Astrocyte of the hippocampus (primary cell): ENCODE results near the gene PRKACG.
"Not testable (repeated sequence)": the region's sequence is repeated elsewhere in the genome, so short reads cannot be mapped to it uniquely, and the experiment has no call there.

Experiments used
- DNase-seq: peaks from one replicate; pipeline ENCODE4 v3.0.0; 2011; ENCODE audit warnings: low read depth, low spot score

The PRKACG gene

GRCh38 chr9:69027355-69028097, 13.6 kb upstream of the PRKACG start:
- peak; percentile 67 for DNase-seq

GRCh38 chr9:69023650-69024049, 9.7 kb upstream of the PRKACG start:
- DNase-seq = no peak

GRCh38 chr9:69020301-69021145, 6.6 kb upstream of the PRKACG start:
- no peak for DNase-seq

- no peak for DNase-seq
Measured at GRCh38 chr9:69019808-69020207, 5.9 kb upstream of the PRKACG start.

DNA sequence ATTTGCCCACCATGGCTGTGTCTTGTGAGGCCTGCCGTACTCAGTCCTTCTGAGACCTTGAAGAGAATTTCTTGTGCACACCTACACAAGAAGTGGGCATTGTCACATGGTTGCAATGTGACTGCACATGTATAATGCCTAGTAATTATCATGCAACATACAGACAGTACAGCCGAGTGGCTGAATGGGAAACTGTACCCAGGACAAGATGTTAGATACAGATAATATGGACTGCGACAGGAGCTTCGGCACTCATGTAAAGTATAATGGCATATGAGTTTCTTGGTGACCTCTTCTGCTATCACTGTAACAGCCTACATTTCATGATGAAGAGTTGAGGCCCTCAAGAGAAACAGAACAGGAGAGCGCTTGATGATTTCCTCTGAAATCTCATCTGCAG, 4.8 kb upstream of the PRKACG start:
- DNase-seq = no peak

GRCh38 chr9:69016191-69017096, 2.5 kb upstream of the PRKACG start:
- no peak for DNase-seq

GRCh38 chr9:69013382-69013727, 558 bp downstream of the PRKACG start:
- DNase-seq = no peak

DNA sequence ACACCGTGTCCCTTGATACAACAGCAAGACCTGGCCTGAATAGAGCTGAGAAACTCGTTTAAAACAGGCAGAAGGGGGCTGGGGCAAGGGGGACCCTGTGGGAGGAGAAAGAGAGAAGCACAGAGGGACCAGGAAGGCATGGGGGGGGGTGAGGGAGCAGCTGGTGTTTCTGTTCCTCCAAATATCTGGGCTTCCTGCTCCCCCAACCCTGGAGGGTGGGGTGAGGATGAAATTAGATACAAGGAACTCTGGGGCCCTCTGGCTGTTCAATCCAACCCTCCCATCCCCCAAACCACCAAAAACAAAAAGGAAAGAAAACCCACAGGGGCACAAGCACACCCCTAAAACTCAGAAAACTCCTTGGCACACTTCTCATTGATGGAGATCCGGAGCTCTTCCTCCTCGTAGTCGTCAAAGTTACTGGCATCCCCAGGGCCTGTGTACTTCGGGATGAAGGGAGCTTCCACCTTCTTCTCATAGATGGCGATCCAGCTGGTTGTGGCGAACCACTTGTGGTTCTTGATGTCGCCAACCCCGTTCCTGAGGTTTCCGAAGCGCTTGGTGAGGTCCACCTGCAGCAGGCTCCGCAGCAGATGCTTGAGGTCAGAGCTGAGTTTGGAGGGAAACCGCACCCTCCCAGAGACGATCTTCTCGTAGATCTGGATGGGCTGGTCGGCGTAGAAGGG, 1.1 kb downstream of the PRKACG start:
- DNase-seq = no peak

GRCh38 chr9:69009708-69010107, 4.2 kb downstream of the PRKACG start:
- DNase-seq = no peak

GRCh38 chr9:69004836-69005235, 9.1 kb downstream of the PRKACG start:
- DNase-seq = no peak

- DNase-seq = no peak
Measured at GRCh38 chr9:69003051-69003450, 10.9 kb downstream of the PRKACG start.

- DNase-seq = no peak
Measured at GRCh38 chr9:69001921-69002320, 12.0 kb downstream of the PRKACG start.

GRCh38 chr9:68999393-69000105, 14.4 kb downstream of the PRKACG start:
- DNase-seq = peak; percentile 84

- no peak for DNase-seq
Measured at GRCh38 chr9:68998812-68999211, 15.1 kb downstream of the PRKACG start.

DNA sequence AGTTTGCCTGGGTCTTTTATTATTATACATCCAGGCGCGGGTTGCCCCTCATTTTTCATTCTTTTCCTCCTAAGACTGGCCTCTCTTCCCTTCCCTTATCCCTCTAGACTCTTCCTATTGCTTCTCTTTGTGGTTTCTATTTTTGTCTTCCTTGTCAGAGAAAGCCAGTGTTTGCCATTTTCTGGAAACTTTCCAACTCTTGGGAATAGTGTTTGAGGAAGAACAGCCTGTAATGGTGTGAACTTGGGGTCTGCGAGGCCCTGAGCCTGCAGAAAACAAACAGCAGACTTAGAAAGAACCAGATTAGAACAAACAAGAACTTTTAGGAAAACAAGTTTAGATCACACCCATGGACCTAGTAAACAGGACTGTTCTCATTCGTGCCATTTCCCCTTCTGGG, 15.5 kb downstream of the PRKACG start:
- DNase-seq = no peak

DNA sequence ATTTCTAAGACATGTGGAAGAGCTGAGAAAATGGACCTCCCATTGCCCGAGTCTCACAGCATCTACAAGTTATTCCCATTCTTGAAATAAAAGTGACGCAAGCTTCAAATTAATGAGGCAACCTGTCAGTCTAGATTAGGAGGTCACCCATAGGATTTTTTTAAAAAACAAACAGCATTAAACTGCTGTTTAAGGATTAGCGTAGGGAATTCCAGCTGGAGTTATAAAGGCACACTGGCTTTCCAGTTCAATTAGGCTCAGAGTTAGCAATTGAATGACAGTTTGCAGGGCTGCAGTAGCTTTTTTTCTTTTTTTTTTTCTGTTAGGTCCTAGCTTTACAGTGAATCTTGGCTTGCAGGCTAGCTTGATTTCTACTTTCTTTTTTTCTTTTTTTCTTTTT, 16.2 kb downstream of the PRKACG start:
- DNase-seq = no peak

DNA sequence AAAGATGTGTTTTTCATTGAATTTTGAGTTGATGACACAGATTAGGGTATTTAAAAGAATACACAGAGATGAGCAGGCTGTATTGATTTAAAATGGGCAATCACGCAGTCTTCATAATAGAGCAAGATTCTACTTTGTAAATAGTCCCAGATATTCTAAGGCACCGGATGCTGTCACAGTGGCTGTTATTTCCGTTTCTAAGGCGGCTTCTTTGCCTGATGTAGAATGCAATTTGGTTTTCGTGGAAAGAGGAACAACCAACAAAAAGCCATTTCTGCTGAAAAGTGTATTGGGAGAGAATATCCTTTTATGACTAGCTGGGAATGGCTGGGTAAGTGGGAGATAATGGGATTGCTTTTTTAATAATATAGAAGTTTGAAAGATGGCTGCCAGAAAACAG, 17.5 kb downstream of the PRKACG start:
- no peak for DNase-seq

- no peak for DNase-seq
Measured at GRCh38 chr9:68995776-68996175, 18.1 kb downstream of the PRKACG start.

DNA sequence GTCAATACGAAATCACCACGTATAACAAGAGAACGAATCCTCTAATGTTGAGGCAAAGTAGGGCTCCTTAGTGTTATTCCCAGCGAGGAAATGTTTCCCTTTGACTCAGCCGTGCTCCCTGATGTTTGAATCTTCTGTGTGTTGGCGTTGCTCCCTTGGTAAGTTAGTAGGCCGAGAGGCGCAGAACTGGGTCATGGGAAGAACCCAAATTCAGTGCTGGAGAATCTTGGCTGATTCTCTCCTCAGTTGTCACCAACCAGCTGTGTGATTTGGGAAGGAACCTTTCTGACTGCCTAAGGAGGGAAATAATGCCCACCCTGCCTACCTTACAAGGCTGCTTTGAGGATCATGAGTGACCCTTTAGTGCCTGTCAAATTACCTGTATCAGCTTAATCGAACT, 22.5 kb downstream of the PRKACG start:
- no peak for DNase-seq

GRCh38 chr9:68986949-68987348, 27.0 kb downstream of the PRKACG start:
- not testable (repeated sequence) for DNase-seq
